GM21360 (cell line): Measurements from ENCODE around the gene CDC23.
"Not testable (repeated sequence)": the region's sequence is repeated elsewhere in the genome, so short reads cannot be mapped to it uniquely, and the experiment has no call there.

Experiments
- ATAC-seq: cut with Tn5 transposase; IDR thresholded peaks from one replicate; pipeline ENCODE4 v1.9.1; 2021; ENCODE audit warnings: mild to moderate bottlenecking, moderate library complexity; ENCODE audit not compliant: unreplicated experiment

Gene CDC23

DNA sequence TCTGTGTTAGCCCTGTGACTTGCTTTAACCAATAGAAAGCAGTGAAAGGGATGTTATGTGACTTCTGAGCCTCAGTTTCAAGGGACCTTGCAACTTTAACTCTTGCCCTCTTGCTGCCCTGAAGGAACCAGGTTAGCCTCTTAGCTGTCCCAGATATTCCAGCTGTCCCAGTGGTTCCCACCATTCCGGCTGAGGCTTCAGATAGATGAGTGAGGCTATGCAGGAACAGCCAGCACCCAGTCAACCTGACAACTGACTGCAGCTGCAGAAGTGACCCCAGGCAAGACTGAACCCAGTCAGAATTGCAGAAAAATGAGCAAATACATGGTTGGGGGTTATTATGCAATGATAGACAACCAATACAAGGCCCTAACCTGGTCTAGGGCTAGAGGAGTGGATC is 10.4 kb upstream of the CDC23 start:
- ATAC-seq, result no peak

DNA sequence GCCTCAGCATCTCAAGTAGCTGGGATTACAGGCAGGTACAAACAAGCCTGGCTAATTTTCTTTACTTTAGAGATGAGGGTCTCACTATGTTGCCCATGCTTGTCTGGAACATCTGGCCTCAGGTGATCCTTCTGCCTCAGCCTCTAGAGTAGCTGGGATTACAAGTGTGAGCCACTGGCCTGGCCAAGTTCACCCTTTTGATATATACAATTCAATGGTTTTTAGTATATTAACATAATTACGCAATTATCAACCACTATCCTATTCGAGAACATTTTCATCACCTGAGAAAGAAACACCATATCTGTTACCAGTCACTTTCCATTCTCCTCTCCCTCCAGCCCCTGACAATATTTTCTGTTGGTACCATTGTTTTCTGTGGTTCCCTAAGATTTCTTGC is 3.7 kb upstream of the CDC23 start:
- no peak for ATAC-seq

DNA sequence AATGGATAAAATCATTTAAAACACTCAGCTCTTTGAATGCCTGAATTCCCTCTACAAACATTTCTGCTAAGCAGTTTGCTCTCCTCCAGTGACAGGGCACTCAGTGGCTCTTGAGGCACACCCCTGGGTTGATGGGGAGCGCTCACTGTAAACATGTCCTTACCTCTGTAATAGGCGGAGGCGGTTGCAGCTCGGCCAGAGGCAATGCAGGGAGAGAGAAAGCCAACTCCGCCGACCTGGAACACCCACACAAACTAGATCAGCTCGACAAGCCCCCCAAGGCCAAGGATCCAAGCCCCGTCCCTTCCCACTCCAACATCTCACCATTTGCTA is 329 bp downstream of the CDC23 start:
- ATAC-seq, result peak; percentile 23

DNA sequence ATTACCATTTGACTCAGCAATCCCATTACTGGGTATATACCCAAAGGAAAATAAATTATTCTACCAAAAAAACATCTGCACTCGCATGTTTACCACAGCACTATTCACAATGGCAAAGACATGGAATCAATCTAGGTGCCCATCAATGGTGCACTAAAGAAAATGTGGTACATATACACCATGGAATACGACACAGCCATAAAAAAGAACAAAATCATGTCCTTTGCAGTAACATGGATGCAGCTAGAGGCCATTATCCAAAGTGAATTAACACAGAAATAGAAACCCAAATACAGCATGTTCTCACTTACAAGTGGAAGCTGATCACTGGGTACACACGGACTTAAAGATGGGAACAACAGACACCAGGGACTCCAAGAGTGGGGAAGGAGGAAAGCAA is 2.1 kb downstream of the CDC23 start:
- ATAC-seq, result no peak

DNA sequence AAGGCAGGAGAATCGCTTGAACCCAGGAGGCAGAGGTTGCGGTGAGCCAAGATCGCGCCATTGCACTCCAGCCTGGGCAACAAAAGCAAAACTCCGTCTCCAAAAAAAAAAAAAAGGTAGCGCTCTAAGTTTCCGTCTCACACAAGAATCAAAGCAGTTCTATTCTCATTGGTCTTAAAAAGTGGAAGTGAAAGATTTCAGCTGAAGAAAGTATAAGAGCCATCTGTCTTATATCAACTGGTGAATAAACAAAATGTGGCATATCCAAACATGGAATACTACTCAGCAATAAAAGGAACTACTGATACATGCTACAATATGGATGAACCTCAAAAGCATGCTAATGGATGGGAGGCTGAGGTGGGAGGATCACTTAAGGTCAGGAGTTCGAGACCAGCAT is 19.3 kb downstream of the CDC23 start:
- not testable (repeated sequence) for ATAC-seq

DNA sequence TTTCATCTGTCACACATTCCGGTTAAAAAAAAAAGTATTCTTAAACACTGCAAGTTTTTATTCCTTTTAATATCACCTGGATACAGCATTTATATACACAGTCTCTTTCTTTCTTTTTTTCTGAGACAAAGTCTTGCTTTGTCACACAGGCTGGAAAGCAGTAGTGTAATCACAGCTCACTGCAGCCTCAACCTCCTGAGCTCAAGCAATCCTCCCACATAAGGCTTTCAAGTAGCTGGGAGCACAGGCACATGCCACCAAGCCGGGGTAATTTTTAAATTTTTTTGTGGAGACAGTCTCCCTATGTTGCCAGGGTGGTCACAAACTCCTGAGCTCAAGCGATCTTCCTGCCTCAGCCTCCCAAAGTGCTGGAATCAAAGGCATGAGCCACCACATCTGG is 20.3 kb downstream of the CDC23 start:
- no peak for ATAC-seq

DNA sequence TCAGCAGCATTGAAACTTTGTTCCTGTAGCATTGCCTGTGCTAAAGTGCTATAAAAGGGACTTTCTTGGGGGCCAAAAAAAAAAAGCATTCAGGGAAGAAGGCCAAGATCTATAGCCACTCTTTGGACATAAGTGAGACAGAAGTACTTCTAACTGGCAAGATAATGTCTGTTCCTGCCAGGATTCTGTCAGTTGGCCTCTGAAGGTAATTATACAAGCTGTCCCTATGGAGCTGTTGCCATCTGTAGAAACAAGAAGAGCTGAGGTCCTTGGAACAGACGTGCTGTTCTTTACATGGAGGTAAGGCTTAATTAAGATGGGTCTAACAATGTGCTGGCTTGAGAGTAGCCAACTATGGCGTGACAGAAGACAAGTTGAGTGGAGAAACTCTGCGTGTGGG is 24.5 kb downstream of the CDC23 start:
- no peak for ATAC-seq

DNA sequence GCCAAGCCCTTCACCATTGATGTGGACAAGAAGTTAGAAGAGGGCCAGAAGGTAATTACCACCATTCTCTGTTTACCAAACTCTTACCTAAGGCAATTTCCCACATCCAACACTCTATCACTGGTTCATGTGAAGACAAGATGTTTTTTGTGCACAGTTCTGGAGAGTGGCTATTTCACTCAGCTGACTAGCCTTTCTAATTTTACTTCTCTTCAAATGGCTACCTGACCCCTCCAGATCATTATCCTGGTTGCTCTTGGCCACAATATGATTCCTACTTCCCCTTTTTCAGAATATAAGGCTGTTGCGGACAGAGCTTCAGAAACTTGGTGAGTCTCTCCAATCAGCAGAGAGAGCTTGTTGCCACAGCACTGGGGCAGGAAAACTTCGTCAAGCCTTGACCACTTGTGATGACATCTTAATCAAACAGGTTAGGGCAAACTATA is 27.1 kb downstream of the CDC23 start:
- ATAC-seq, result no peak

DNA sequence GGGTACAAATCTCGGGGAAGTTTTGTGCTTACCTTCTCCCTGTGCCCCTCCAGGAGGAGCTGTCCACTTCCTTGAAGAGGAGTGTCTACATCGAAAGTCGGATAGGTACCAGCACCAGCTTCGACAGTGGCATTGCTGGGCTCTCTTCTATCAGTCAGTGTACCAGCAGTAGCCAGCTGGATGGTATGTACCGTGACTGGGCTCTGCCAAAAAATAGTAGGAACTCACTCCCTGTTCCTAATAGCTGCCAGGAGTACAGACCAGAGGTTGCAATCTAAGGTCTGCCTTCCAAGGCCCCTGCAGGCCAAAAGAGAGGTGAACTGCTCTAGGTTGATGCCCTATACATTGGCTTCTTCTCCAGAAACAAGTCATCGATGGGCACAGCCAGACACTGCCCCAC is 30.3 kb downstream of the CDC23 start:
- ATAC-seq, result no peak

DNA sequence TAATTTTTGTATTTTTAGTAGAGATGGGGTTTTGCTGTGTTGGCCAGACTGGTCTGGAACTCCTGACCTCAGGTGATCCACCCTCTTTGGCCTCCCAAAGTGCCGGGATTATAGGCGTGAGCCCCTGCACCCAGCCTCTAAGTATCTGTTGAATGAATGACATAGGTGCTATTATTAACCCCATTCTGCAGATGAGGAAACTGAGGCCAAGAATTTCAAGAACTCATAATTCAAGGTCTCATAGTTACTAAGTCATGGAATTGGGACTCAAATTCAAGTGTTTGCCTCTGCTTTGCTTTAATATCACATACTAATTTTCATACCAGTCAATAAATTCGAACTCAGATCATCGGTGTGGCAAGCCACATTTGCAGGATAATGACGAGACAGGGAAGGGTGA is 32.3 kb downstream of the CDC23 start:
- no peak for ATAC-seq

DNA sequence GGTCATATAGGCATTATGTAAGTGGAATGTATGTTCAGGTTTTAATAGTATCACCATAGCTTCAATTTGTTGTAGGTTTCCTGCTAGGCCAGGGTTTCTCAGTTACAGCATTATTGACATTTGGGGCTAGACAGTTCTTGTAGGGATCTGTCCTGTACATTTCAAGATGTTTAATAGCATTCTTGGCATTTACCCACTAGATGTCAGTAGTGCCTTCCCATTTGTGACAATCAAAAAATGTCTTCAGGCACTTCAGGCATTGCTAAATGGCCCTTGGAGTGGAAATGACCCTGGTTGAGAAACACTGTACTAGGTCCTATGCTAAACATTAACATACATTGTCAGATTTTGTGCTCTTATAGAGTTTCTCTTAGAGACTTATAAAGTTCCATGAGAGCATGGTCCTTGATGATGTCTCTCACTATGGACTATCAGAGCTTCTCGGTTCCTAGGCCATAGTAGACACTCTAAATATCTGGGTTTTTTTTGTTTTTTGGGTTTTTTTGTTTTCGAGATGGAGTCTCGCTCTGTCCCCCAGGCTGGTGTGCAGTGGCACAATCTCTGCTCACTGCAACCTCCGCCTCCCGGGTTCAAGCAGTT is 32.8 kb downstream of the CDC23 start:
- no peak for ATAC-seq

DNA sequence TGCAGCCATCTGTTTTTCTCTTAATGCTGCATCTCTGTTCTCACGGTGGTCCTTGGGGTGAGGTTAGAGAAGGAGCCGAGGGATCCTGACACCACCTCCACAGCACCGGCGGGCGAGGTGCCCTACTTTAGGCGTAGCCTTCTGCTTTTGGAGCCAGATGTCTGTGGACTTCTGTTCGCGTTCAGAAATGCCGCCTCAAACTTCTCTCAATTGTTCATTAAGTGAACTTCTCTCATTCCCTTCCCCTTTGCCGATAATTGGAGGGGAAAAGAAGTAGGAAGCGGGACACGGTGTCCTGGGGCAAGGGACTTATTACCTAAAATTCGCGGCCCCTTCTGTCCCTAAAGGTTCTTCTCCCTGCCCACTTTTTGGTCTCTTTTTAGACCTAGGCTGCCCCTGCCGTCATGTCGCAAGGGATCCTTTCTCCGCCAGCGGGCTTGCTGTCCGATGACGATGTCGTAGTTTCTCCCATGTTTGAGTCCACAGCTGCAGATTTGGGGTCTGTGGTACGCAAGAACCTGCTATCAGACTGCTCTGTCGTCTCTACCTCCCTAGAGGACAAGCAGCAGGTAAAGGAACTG is 33.8 kb downstream of the CDC23 start:
- ATAC-seq, result no peak

DNA sequence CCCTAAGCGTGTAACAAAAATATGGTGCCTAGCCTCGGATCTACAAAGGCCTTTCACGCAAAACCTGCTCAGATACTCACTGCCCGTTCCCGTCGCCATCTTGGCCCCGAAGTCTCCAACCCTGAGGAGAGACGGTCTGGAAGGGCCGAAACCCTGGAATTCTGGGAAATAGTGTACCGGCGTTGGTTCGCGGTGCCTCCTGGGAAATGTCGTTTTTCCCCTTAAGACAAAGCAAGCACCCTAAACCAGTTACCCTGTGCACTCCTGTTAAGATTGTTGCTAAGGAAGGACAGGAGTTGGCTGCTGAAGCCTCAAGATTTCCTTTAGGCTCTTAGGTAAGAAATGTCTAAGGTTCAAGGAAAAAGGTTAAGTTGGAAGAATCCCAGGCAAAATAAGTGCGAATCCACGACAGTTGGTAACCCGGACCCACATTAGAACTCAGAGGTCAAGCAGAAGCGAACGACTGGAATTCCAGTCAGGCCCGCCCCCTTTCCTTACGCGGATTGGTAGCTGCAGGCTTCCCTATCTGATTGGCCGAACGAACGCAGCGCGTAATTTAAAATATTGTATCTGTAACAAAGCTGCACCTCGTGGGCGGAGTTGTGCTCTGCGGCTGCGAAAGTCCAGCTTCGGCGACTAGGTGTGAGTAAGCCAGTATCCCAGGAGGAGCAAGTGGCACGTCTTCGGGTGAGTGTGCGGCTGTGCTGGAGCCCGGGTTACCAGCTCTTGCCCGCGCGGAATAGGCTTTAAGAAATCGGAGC is 34.4 kb downstream of the CDC23 start, which contains the start of the genes BRD8 and KIF20A:
Gene BRD8, minus strand, starts transcription at position 115 of the 761 bp plus-strand sequence. Its CDS starts 16 bp downstream, at position 99.
Gene KIF20A, plus strand, starts transcription at position 597 of the 761 bp plus-strand sequence. CDS start 569 bp downstream, outside the sequence.
- peak; percentile 83 for ATAC-seq

DNA sequence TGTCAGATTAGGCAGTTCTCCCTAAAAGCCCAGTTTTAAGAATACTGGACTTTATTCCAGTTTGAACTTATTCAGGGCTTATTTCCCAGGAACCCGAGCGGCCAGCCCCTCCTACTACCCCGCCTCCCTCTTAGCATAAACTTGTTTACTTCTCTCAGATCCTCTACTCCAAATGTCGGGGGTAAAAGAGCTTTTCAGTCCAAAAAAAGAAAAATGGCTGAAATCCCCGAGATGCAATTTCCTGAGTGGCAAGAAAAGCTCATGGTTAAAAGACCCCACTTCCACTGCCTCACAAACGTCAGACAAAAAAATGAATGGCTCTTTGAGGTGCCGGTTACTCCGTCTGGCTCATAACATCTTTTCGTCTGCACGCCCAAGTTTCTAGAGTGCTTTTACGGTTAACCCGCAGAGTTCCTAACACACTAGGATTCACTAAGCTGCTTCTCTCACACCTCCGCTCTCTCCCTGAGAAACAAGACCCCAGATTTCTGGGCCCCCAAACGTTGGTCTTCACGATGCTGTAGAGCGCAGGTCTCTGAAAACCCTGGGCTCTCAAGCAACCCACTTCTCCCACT is 35.1 kb downstream of the CDC23 start:
- no peak for ATAC-seq

DNA sequence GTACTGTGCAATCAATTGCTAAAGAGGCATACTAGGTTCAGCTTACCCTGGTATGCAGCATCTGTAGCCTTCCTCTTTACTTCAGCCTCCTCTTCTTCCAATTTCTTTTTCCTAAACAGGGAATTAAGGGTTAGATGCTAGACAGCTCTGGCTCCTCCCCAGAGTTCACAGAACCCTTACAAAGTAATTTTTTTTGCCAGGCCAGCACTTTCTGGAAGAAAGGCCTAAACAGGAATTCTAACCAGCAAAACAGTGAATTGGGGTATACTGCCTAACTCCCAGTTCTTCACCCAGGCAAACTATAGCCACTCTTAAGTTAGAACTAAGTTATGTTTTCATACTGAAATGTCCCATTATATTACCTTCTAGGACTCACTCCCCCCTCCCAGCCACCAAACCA is 42.8 kb downstream of the CDC23 start:
- ATAC-seq, result no peak

DNA sequence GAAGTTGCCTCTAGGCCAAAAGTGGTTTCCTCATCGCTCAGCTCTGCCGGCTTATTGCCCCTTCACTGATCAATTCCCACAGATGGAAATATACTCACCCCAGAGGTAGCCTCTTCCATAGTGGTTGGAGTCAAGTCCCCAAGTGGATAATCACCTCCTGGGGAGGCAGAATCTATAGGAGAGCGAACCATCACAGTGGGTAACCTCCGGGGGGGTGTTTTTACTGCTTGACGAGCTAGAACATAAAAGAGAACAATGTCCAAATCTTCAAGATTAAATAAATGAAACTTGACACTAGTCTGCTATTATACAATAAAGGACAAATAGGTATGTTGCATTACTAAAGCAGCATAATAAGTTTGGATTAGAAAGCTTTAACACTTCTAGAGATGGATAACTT is 44.0 kb downstream of the CDC23 start:
- ATAC-seq, result no peak

DNA sequence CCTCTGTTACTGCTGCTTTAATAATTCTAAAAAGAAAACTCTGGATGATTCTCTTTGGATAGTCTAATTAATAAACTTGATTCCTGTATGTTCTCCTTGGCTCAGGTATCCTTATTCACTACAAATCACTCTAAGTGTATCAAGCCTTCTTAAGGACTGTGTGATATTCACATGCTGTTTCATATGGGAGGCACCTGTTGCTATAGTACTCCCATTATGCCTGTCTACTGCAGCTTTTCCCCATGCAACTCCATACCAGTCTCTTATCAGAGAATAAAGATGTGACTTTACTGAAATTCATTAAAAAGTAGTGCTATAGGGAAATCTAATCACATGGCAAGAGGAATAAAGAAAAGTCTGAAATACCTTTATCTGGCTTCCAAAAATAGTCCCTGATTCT is 49.4 kb downstream of the CDC23 start:
- no peak for ATAC-seq

DNA sequence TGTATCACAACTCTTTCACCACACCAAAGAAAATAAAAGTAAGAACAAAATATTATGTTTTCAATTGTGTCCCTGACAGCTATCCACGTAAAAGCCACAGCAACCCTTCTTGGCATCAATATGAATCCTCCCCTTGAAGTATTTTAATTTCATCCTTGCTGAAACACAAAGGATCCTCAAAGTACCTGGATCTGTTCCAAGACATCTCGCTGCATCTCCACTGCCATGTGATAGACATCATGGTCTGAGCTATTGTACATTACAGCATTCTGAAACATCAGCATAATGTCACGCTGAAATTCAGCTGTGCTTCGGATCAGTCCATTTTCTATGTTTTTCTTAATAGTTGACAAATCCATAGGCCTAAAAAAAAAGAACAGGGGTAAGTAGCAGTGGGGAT is 52.4 kb downstream of the CDC23 start:
- no peak for ATAC-seq

DNA sequence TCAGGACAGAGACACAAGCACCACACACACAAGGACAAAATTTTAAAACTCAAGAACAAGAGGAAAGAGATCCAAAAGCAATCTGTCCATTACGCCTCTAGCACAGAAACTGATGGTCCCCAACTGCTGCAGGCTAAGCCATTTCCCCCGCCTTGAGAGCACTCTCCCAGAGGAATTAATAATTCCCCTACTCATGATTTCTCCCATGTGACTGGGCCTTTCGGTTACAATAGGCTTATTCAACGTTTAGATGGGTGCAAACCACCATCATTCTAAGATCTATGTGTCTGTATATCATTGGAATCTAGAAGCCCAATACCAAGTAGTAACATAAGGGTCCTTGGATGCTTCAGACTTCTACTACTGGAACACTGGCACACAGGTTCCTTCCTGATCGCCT is 53.5 kb downstream of the CDC23 start:
- no peak for ATAC-seq

DNA sequence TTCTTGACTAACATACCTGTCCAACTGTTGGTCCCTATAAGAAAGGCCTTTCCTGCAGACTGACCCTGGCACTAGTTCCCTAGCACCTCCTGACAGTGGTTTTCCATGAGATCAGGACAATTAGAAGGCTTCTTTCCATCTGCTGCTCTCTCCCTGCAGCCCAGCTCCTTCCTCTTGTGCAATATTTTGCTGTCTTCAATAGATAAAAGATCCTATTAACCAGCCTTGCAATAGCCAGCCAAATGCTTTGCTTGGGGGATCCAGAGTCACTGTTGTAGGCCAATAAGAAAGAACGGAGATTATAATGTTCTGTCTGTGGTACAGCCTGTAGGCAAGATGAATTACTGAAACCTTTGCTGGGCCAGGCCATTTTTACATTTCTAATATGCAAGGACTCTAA is 55.5 kb downstream of the CDC23 start:
- no peak for ATAC-seq

DNA sequence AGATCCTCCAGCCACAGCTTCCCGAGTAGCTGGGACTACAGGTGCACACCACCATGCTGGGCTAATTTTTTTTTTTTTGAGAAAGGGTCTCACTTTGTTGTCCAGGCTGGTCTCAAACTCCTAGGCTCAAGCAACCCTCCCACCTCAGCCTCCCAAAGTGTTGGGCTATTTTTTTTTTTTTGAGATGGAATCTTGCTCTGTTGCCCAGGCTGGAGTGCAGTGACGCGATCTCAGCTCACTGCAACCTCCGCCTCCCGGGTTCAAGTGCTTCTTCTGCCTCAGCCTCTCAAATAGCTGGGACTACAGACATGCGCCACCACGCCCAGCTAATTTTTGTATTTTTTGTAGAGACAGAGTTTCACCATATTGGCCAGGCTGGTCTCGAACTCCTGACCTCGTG is 57.1 kb downstream of the CDC23 start:
- ATAC-seq, result not testable (repeated sequence)

DNA sequence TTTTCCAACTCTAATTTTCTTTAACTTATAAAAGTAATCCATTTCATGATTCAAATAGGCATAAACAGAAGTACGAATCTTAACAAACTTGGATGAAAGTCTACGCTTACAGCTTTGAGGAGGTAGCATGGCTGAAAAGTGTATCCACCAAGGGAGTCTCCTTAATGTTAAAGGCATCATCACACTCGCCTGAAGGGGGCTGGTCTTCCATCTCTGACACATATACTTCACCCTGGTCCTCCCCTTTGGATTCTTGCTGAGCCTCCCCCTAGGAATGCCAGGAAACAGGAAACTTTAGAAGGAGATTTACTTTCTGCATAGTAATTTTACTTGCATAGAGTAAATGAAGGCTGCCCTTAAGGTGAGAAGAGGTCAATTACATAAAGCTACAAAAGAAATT is 63.6 kb downstream of the CDC23 start:
- ATAC-seq, result no peak
